Mucosa of gallbladder (tissue), 1 donor: ENCODE data around the gene SETD4. TPM values are rescaled to one million over a fixed set of nuclear protein-coding genes. Genes with fewer than 3 reads are reported as not detected.

ENCODE experiments used
- DNase-seq: peaks from one replicate; pipeline ENCODE4 v3.0.0-alpha.2; 2020; ENCODE audit warnings: low spot score
- total RNA-seq: library from RNA; stranded (reverse); gene quantifications from one replicate; pipeline ENCODE4 v1.2.1, GENCODE V29; 2021
- donor health status: DM: no; HTN: no; CAD: no.

The SETD4 gene
- total RNA-seq, 1 donor from 2014 or later, result 25.1 TPM

DNA sequence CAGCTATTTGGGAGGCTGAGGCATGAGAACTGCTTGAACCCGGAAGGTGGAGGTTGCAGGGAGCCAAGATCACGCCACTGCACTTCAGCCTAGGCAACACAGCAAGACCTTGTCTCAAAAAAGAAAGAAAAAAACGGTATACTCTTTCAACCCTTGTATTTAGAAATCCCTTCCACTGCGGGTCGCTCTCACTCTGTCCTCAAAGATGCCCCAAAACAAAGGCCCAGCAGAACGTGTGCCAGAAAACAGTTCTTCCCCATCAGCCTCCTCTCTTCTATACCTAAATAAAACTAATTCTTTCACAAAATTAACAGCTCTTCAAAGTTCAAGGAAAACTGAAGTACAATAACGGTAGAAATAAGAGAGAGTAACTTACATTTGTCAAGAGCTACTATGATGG is 13.2 kb downstream of the SETD4 start:
- DNase-seq, result no peak

DNA sequence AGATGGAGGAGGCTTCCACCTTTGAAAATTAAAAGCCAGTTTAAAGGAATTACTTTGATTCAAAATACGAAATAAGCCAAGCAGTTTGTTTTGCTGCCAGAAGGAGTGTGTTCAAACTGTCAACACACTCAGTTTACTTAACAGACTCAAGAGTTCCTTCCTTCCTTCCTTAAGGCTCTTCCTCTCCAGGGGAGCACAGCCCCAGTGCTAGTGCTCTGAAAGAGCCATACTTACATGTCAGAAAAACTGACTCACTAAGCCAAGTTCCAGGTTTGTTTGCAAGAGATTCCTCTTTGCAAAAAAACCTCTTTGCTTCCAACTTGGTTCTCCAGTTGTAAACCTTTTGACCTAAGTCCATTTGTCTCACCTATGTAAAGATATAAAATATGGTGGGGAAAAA is 14.3 kb downstream of the SETD4 start:
- DNase-seq, result no peak

DNA sequence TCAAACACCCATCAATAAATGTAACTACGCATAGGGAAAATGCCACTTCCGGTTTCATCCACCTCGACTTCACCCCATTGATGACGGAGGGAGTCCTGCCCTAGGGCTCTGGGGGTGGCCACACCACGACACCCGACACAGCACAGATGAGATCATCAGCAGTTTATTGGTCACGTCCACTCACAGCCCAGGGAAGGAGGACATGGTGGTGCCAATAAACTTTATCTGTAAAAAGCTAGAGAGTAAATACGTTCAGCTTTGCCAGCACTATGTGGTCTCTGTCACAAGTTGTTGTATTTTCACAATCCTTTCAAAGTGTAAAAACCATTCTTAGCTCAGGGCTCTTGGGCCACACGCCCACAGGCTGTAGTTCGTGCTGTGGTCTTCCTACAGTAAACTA is 16.3 kb downstream of the SETD4 start:
- no peak for DNase-seq

DNA sequence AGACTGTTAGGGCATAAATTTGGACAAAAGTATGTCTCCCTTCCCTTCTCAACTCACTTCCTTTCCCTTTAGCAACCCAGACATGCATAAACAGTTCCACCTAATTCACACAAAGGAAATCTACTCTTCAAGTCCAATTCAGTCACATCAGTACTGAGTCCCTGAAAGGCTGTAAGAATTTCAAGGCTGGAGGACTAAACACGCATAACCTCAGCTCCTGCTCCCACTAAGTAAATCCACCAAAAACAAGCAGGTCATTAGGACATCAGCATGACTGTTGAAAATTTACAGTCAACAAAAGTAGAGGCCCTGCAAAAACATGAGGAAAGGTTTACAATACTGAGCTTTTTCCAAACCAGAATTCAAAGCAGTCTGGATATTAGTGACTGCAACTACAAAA is 18.4 kb downstream of the SETD4 start:
- DNase-seq, result no peak

DNA sequence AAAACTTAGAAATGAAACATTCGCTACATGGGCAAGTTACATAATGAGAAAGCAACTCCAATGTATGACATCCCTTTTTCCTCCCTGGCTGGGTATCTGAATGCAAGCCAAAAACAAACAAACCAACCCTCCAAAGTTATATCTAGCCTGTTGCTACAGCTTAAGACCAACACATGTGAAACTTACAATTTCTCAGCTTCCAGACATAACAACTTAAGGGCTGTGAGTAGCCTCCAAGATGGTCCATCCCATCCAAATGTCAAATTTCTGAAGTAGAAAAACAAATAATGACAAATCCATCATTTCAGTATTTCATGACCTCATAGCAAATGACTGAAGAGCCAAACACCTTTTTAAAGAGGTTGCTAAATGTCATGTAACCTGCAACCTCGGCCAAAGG is 19.9 kb downstream of the SETD4 start:
- no peak for DNase-seq

DNA sequence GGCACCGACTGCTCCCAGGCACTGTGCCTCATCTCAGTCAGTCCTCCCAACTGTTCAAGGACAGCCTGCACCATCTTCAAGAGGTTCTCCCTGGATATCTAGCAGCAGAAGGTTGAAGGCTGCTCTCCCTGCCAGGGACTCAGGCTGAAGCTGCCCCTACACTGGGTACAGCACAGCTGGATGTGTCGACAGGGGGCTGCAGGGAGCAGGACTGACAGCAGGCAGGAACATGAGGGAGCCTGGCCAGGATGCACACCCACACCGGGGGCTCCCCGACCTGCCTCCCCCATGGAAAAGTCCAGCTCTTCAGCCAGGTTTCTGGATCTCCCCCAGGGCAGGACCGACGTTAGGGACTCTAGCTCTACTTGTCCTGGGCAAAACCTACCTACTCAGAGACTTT is 20.5 kb downstream of the SETD4 start:
- no peak for DNase-seq

DNA sequence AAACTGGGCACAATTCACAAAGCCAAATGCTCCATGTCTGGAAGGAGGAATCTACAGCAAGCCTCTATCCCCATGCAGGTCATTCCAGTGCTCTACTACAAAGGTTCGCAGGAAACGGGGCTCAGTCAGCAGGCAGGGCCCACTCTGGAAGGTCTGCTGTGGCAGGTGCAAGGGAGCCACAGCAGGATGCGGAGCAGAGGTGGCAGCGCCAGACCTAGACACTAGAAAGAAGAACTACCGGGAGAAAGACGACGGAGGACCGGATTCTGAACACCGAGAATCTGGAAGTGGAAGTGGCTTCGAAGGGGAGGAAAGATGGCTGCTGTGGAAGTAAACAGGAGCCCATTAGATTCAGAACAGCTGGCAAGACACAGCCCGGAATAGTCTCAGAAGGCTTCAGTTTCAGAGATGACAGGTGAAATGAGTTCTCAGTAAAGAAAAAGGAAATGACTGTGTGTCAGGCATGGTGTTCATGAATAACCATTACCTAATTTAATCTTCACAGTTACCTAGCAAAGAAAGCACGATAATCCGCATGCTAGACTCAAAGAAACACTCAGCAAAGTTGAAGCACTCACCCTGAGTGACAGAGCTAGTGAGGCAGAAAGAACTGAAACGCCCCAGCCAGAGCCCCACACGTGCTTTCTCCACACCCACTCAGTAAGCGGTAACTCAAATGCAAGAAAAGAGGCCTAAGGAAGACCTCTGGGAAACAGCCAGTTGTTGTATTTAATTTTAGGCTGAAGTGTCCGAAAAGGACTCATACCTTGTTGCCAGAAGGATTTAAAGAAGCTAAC is 21.4 kb downstream of the SETD4 start:
- no peak for DNase-seq

DNA sequence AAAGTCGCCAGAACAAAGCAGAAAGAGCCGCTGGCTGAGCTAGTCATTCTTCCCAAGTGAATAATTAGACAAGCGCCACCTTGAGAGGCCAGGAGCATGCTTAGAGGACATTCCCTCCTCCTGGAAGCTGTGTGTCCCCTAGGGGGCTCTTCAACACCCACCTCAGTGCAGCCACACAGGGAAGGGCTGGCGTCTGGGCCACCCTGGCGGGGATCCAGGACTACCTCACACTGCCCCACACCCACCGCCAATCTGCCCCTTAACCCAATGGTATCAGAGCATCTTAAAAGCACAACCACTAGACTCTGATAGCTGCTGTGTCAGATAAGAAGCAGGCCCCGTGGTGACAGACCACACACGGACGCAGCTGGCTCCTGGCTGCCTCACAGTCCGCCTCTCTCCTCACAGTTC is 24.9 kb downstream of the SETD4 start:
- DNase-seq, result peak; percentile 41

DNA sequence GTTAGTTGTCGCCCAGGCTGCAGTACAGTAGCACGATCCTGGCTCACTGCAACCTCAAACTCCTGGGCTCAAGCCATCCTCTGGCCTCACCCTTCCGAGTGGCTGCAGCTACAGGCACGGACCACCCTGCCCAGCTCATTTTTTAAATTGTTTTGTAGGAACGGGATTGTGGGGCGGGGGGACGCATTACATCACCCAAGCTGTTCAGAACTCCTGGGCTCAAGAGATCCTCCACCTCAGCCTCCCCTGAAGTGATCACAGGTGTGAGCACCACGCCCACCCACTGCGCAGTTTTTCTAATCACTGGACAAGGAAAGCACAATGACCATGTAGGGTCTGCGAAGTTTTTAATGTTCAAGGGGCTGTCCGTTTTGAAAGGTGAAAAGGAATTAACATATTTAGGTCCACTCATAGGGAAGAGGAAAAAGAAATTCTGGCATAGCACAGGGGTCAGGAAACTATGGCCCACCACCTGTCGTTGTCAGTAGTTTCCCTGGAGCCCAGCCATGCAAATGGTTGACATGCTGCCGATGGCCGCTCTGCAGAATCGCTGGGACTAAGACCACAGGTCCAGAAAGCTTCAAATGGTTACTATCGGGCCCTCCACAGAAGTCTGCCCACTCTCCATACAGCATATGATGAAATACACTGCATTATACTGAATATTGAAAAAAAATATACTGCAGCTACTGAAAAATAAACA is 26.0 kb downstream of the SETD4 start:
- DNase-seq, result no peak

DNA sequence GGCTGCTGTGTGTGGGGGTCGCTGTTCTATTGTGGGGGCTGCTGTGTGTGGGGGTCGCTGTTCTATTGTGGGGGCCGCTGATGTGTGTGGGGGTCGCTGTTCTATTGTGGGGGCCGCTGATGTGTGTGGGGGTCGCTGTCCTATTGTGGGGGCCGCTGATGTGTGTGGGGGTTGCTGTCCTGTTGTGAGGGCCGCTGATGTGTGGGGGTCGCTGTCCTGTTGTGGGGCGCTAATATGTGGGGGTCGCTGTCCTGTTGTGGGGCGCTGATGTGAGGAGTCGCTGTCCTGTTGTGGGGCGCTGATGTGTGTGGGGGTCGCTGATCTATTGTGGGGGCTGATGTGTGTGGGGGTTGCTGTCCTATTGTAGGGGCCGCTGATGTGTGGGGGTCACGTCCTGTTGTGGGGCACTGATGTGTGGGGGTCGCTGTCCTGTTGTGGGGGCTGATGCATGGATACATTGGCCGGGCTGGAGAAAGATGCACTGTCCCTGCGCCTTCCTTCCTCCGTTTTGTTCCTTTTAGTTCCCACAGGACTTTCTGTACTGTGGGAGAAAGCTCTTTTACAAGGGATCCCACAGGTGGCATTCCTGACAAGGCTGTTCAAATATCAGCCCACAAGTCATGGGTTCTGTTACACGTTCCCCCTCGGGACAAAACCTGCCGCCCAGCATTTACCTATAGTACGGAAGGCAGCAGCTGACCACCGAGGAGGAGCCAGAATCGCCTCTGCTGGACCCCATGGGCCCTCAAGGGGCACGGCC is 27.5 kb downstream of the SETD4 start:
- DNase-seq, result no peak

DNA sequence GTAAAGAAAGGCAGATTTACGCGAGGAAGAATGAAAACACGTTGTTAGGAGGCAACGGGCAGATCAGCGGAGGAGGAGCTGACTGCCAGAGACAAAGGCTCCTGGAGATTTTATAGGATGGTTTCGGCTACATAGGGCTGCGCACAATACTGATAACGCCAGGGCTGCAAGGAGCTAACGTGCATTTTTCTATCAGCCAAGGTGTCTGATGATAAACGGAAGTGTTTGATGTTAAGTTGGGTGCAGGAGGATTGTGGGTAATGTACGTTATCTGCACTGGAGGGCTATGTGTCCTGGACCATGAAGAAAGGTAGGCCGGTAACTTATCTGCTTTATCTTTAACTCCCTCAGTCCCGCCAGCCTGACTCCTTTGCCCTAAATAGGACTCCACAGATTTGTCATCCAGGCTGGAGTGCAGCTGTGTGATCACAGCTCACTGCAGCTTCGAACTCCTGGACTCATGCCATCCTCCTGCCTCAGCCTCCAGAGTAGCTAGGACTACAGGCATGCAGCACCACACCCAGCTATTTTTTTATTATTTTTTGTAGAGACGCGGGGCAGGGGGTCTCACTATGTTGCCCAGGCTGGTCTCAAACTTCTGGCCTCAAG is 29.6 kb downstream of the SETD4 start:
- no peak for DNase-seq

DNA sequence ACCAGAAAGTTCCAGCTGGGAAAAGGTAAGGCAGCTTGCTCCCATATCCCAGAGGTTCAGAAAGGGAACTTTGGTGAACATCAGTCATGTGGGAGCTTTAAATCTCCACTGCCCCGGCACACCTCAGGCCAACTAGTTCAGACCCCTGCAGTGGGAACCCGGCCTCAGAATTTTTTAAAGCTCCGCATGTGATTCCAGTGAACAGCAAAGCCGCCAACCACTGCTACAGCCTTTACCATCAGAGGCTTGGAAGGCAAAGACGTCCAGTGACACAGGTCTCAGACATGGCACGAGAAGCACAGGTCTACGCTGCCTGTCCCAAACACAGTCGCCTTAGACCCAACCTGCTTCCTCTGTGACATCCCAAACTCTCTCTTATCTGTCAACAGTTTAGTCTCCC is 31.0 kb downstream of the SETD4 start:
- DNase-seq, result no peak

DNA sequence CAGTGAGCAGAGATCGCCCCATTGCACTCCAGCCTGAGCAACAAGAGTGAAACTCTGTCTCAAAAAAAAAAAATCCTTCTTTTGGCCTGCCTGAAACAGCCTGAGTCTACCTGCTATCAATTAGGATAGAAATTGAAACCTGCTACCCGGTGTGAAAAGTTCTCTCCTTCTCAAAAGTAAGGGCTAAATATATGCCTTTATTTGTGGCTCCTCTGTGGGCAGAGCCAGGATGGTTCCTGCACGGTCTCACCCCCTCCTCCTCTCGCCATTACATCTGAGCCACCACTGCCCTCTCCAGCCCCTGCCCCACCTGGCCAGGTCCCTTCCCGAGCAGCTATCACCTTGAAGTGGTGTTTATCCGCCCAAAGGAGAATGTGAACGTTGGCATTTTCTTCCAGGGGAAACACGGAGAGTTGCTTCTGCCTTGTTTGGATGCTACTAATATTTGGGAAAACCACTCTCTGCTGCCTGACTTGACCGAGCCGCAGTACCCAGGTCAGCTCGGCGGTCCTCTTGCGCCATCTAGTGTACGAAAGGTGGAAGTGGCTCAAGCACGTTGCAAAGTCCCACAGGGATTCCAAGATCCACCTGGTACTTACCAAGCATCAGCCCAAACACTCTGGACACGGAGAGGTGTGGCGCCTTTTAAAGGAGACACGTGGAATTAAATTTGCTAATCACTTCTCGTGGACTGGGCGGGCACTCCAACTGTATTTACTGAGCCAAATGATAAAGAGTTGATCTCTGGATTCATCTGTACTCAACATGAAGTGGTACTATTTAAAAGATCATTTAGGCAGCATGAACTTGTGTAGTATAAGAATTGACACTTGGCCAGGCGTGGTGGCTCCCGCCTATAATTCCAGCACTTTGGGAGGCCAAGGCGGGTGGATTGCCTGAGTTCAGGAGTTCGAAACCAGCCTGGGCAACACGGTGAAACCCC is 31.9 kb downstream of the SETD4 start:
- peak; percentile 81 for DNase-seq

DNA sequence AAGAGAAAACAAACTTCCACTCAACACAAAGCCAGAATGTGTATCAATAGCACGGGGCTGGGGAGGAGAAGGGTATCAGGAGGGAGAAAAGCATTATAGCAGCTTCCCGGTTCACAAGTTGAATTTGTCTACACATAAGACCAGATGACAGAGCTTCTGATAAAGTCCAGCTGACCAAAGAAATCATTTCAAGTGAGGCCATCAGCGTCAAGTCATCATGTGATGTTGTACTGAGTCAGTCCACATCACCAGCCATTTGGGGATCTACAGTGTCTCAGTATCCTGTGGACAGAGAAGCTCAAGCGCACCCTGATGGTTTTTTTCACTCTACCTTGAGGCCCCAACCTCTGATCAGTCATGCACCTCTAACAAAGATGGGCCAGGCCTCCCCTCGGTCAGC is 33.0 kb downstream of the SETD4 start:
- no peak for DNase-seq

DNA sequence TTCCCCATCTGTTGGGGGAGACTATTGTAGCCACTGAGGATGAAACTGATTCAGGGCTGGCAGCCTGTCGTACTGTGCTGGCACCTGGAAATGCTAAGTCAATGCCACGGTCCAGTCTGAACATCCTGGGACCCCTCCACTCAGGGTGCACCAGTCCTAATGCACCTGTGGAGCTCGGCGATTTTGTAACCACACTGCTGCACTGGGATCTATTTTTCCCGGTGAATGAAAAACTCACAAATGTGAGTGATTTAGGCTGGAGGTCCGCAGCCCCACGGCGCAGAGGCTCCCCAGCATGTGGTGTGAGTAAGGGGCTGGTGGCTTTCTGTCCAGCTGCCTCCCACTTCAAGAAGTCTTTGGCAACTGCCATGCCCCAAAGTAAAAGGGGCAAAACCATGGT is 35.5 kb downstream of the SETD4 start:
- DNase-seq, result no peak

DNA sequence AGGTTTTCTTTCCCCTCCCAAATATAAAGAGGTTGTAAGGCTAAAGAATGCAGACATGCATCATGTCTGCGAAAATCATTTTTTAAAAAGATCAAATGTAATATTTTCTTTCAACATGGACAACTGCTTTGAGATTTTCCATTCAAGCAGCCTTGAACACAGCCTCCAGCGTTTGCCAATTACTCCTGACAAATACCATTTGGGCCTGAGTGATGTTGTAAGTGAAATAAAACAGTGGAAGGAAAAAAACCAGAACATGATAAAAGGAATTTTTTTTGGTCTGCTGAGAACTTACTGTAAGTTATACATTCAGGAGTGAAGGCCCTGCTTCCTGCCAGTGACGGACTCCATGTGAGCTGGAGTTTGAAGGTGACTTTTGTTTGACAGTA is 37.2 kb downstream of the SETD4 start:
- no peak for DNase-seq

DNA sequence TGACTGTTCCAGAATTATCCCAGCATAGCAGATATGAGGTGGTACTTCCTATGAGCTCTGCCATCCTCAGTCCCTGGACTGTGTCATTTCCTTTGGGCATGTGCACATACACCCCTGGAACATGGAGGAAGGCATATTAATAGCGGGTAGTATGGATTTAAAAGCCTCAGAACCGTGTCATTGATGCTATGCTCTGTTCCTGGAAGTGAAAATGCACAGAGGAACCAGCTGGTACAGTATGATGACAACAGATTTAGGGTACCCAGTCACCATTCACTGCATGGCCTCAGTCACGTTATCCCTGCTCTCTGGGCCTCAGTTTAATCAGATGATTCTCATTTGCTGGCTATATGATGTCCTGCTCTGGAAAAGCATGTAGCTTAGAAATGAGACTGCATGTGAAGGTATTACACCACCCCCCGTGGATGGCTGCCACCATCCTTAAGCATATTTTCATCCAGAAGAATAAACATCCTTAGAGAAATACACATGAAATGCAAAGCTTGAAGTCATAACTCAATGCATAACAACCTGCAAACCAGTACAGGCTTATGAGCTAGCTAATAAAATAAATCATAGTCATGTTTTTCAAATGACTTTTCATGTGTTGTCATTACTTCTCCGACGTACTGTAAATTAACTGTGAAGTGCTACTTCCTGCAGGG is 37.8 kb downstream of the SETD4 start:
- no peak for DNase-seq

DNA sequence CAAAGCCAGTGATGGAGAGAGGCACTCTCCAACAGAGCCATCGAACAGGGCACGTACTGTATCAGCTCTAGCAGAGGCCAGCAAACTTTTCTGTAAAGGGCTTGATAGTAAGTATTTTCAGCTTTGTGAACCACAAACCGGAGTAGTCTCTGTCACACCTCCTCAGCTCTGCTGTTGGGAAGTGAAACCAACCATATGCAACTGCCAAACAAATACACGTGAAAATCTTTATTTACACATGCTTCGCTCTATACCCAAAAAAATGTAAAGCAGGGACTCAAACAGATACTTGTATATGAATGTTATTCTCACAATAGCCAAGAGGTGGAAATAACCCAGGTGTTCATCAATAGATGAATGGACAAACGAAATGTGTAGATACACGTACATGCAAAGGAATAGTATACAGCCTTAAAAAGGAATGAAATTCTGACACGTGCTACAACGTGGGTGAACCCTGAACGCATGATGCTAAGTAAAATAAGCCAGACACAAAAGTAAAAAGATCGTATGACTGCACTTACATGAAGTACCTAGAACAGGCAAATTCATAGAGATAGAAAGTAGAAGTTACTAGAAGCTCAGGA is 39.0 kb downstream of the SETD4 start:
- no peak for DNase-seq

DNA sequence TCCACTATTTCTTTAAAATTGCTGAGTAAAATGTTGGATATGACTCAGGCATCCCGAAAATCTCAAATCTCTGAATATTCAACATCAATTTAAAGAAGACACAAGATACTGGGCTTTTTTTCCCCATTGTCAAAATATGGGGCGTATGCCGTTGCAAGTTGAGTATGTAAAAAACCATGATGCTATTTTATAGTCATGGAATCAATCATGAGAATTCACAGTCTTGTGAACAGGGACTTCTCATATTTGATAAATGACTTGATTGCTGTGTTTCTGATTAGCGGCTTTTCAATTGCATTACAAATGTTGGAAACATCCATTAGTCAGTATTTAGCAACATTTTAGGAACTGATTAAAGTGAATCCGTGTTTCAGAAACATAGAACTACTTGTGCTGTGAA is 45.3 kb downstream of the SETD4 start:
- DNase-seq, result no peak

DNA sequence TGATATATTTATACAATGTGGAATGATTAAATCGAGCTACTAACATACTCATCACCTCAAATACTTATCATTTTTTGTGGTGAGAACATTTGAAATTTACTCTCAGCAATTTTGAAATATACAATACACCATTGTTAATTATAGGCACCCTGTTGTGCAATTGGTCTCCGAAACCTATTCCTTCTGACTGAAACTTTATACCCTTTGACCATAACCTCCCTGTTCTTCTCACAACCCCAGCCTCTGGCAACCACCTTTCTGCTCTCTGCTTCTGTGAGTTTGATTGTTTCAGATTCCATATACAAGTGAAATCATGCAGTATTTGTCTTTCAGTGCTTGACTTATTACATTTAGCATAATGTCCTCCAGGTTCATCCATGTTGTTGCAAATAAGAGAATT is 49.5 kb downstream of the SETD4 start:
- DNase-seq, result no peak
